Measurements from ENCODE around the gene TTC31. TPM values are rescaled to one million over a fixed set of nuclear protein-coding genes. Genes with fewer than 3 reads are reported as not detected.

Gene TTC31
- total RNA-seq, 1 experiment from 2014 or later = 25.8 TPM

DNA sequence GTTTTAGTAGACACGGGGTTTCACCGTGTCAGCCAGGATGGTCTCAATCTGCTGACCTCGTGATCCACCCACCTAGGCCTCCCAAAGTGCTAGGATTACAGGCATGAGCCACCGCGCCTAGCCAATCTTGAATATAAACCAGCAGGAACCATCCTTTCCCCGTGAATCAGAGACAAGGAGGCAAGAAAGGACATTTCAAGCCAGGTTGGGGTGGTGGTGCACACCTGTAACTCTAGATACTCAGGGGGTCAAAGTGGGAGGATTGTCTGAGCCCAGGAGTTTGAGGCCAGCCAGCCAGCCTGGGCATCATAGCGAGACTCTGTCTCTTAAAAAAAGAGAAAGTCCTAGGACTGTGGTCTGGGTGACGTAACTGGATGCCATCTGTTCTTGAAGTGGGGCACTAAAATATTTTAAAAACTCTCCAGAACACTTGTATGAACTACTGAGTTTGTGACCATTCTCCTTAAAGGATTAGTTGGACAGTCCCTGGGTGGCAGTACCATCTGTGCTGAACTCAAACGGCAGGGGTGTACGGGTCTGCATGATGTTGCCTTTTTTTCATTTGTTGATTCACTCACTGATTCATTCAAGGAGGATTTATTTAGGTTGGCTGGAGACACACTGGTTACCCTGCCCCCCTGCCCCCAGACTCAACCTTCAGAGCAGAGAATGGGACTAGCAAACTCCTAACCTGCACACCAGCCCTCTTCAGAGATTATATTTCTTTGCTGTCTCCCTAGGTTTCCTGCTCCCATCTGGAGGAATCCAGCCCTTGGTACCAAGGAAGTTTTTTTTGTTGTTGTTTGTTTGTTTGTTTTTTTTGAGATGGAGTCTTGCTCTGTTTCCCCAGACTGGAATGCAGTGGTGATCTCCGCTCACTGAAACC is 28.5 kb downstream of the TTC31 start:
- Histone ChIP-seq H3K27me3 (replicated peaks; ENCODE audit: insufficient read depth, low read depth, low read length, poor library complexity) (peaks cover 38% of the 10 kb centered on the region), H3K9me3 (ENCODE audit: low read depth, low read length, poor library complexity, severe bottlenecking) (no peaks in the 10 kb centered on the region), H3K4me3 (ENCODE audit: low read depth, low read length, poor library complexity, severe bottlenecking) (no peak overlapping the region), H3K4me1 (ENCODE audit: insufficient read depth, low read length, poor library complexity, severe bottlenecking) (peaks cover 30% of the 10 kb centered on the region), H3K36me3 (ENCODE audit: insufficient read depth, low read length, poor library complexity, severe bottlenecking) (no peaks in the 10 kb centered on the region), H3K27ac (ENCODE audit: low read depth, low read length, poor library complexity, severe bottlenecking) (no peak overlapping the region)
- no TSS peak for BruUV-seq (replicated peaks)
- intact Hi-C loops (cut with micrococcal nuclease; ENCODE audit: unreplicated experiment) = no loop called here
- POLR2A ChIA-PET (ENCODE audit: low non-redundant PET) = no interaction called here
- DNase-seq (ENCODE audit: low spot score) = no peak
- CTCF ChIA-PET = no interaction called here
- TF ChIP-seq, protein P1, sequence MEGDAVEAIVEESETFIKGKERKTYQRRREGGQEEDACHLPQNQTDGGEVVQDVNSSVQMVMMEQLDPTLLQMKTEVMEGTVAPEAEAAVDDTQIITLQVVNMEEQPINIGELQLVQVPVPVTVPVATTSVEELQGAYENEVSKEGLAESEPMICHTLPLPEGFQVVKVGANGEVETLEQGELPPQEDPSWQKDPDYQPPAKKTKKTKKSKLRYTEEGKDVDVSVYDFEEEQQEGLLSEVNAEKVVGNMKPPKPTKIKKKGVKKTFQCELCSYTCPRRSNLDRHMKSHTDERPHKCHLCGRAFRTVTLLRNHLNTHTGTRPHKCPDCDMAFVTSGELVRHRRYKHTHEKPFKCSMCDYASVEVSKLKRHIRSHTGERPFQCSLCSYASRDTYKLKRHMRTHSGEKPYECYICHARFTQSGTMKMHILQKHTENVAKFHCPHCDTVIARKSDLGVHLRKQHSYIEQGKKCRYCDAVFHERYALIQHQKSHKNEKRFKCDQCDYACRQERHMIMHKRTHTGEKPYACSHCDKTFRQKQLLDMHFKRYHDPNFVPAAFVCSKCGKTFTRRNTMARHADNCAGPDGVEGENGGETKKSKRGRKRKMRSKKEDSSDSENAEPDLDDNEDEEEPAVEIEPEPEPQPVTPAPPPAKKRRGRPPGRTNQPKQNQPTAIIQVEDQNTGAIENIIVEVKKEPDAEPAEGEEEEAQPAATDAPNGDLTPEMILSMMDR (conservative IDR thresholded peaks at IDR 0.05; ENCODE audit: low read depth, low read length) = no peak
- no peak for TF ChIP-seq EZH2 (IDR thresholded peaks at IDR 0.05; ENCODE audit: borderline replicate concordance, low read depth, low read length, poor library complexity, severe bottlenecking)

DNA sequence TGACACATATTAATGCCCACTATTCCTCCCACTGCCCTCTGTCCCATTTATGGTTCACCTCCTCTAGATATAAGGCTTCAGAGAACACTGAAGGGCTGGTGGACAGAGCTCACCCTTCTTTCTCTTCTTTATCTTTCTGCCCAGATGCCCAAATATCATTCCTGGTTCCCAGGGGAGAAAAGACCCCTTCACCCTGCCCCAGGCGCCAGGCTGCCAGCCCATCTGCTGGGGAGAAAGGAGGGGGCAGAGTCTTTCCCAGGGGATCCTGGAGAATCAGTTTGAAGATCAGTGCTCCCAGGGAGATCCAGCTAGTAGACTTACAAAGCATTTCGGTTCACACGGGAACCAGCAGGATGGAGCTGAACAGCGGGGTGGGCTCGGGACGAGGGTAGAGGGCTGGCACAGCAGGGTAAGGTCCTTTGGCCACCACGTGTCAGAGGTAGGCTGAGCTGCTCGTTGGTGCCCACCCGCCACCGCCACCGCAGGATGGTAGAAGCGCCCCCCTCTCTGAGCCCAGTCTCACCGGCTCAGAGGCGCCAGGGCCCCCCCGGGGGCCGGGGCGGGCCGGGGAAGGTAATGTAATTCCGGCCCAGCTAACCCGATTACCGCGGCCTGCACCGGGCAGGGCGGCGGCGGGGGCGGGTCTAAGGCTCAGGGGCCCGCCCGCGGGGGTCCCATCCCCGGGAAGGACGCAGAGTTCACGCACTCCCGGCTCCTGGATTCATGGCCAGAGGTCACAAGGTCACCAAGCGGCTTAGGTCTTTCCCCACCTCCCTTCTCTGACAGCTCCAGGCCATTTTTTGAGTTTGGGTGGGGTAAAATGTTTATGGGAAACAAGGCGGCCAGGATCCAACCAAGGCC is 30.1 kb downstream of the TTC31 start:
- no peak overlapping the region for H3K27ac ChIP-seq (ENCODE audit: low read depth, low read length, poor library complexity, severe bottlenecking)
- no peaks in the 10 kb centered on the region for H3K36me3 ChIP-seq (ENCODE audit: insufficient read depth, low read length, poor library complexity, severe bottlenecking)
- no TSS peak for BruUV-seq (replicated peaks)
- peak; percentile 27 for TF ChIP-seq EZH2 (IDR thresholded peaks at IDR 0.05; ENCODE audit: borderline replicate concordance, low read depth, low read length, poor library complexity, severe bottlenecking)
- TF ChIP-seq, protein P1 (conservative IDR thresholded peaks at IDR 0.05; ENCODE audit: low read depth, low read length) = no peak
- CTCF ChIA-PET = no interaction called here
- H3K27me3 ChIP-seq (replicated peaks; ENCODE audit: insufficient read depth, low read depth, low read length, poor library complexity) = peaks cover 51% of the 10 kb centered on the region
- intact Hi-C loops (cut with micrococcal nuclease; ENCODE audit: unreplicated experiment) = no loop called here
- H3K4me3 ChIP-seq (ENCODE audit: low read depth, low read length, poor library complexity, severe bottlenecking) = no peak overlapping the region
- POLR2A ChIA-PET (ENCODE audit: low non-redundant PET) = interaction anchor here (0.5 to 0.6 kb wide), 2 partner anchors 51 to 62 kb away, joined by 3 to 7 read pairs; no protein-coding TSS in a partner anchor
- no peak for DNase-seq (ENCODE audit: low spot score)
- H3K4me1 ChIP-seq (ENCODE audit: insufficient read depth, low read length, poor library complexity, severe bottlenecking) = peaks cover 27% of the 10 kb centered on the region
- no peaks in the 10 kb centered on the region for H3K9me3 ChIP-seq (ENCODE audit: low read depth, low read length, poor library complexity, severe bottlenecking)

DNA sequence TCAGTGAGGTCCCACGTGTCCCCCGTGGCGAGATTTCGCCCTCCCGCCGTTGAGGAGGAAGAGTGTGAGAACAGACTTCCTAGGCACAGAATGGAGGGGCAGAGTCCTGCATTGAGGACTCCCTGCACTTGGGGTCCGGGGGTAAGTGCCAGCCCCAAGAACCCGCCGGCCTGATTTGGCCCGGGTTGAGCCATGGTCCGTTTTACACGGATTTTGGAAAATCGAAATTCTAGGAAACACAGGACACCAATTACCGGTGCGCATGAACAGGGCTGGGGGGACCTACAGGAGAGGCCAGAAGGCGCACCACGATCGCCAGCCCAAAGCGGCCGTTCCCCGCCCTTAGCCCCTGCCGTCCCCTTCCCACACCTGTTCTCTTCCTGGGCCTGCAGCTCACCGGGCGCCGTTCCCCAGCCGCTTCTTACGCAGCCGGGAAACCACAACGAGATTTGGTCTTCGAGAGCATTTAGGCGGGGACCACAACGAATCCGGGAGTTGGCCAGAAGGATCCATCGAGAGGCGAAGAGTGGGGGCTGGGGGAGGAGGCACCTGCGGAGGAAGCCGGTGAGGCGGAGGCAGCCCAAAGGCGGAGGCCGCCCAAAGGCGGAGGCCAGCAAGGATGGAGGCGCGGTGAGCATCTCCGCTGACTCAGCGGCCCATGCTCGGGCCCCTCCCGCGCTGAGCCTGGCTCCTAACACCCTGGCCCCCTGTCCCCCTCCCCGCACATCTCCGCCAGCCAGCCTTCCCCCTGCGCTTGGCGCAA is 30.9 kb downstream of the TTC31 start:
- Histone ChIP-seq H3K36me3 (ENCODE audit: insufficient read depth, low read length, poor library complexity, severe bottlenecking) (no peaks in the 10 kb centered on the region), H3K27me3 (replicated peaks; ENCODE audit: insufficient read depth, low read depth, low read length, poor library complexity) (peaks cover 59% of the 10 kb centered on the region), H3K9me3 (ENCODE audit: low read depth, low read length, poor library complexity, severe bottlenecking) (no peaks in the 10 kb centered on the region), H3K4me3 (ENCODE audit: low read depth, low read length, poor library complexity, severe bottlenecking) (peak overlapping the region; percentile 30), H3K4me1 (ENCODE audit: insufficient read depth, low read length, poor library complexity, severe bottlenecking) (peaks cover 21% of the 10 kb centered on the region), H3K27ac (ENCODE audit: low read depth, low read length, poor library complexity, severe bottlenecking) (no peak overlapping the region)
- intact Hi-C loops (cut with micrococcal nuclease; ENCODE audit: unreplicated experiment) = no loop called here
- ChIA-PET POLR2A (ENCODE audit: low non-redundant PET) (no interaction called here), CTCF (no interaction called here)
- TF ChIP-seq, protein P1 (conservative IDR thresholded peaks at IDR 0.05; ENCODE audit: low read depth, low read length) = no peak
- no peak for TF ChIP-seq EZH2 (IDR thresholded peaks at IDR 0.05; ENCODE audit: borderline replicate concordance, low read depth, low read length, poor library complexity, severe bottlenecking)
- DNase-seq (ENCODE audit: low spot score) = peak; percentile 24
- no TSS peak for BruUV-seq (replicated peaks)
